K562 (cell line): ENCODE measurements around the gene MARCHF9. TPM values are rescaled to one million over a fixed set of nuclear protein-coding genes. Genes with fewer than 3 reads are reported as not detected.

Source experiments
- HNRNPK ChIP-seq: fragments of 200-400 bp; formaldehyde crosslinking; IDR thresholded peaks from one replicate; pipeline ENCODE4 v1.6.1; 2018; ENCODE audit warnings: mild to moderate bottlenecking, low read depth, low read length; ENCODE audit not compliant: poor library complexity, severe bottlenecking
- MGA ChIP-seq: fragments of 450-650 bp; IDR thresholded peaks from 2 replicates; pipeline ENCODE4 v1.6.1; 2016; ENCODE audit warnings: mild to moderate bottlenecking, moderate library complexity
- NKRF ChIP-seq: fragments of 450-650 bp; IDR thresholded peaks from 2 replicates; pipeline ENCODE4 v1.6.1; 2016; ENCODE audit warnings: borderline replicate concordance
- RBM22 ChIP-seq: fragments of 200-400 bp; formaldehyde crosslinking; IDR thresholded peaks from 2 replicates; pipeline ENCODE4 v1.6.1; 2018; ENCODE audit warnings: low read length, low read depth; ENCODE audit not compliant: poor library complexity, severe bottlenecking
- RBM34 ChIP-seq: fragments of 200-400 bp; formaldehyde crosslinking; IDR thresholded peaks from 2 replicates; pipeline ENCODE4 v1.6.1; 2018; ENCODE audit warnings: low read length, borderline replicate concordance; ENCODE audit not compliant: insufficient read depth
- SMARCA4 ChIP-seq: fragments of 450-650 bp; IDR thresholded peaks from 2 replicates; pipeline ENCODE4 v1.6.1; 2016
- ZBTB1 ChIP-seq: sonication (generic); formaldehyde crosslinking; IDR thresholded peaks from 2 replicates; pipeline ENCODE4 v1.8.1; 2023; ENCODE audit warnings: missing genetic modification reagents, low read depth, mild to moderate bottlenecking, borderline replicate concordance
- ZNF224 ChIP-seq: sonication (generic); formaldehyde crosslinking; IDR thresholded peaks from 2 replicates; pipeline ENCODE4 v1.8.0; 2022; ENCODE audit warnings: mild to moderate bottlenecking, missing genetic modification reagents
- ZNF408 ChIP-seq: fragments of 250-450 bp; sonication (Bioruptor Pico); IDR thresholded peaks from 2 replicates; pipeline ENCODE4 v1.4.0; 2020; ENCODE audit warnings: low read depth, mild to moderate bottlenecking, moderate library complexity
- ZNF449 ChIP-seq: fragments of 250-450 bp; sonication (Bioruptor Pico); IDR thresholded peaks from 2 replicates; pipeline ENCODE4 v1.8.0; 2022; ENCODE audit warnings: moderate library complexity, mild to moderate bottlenecking, inconsistent platforms
- polyA plus RNA-seq, 8 experiments: library from polyadenylated mRNA; depleted of rRNA in 4 of 8; stranded (reverse) in 5 of 8; unstranded in 3 of 8; fragments of >200 nt; fragmentation: Nextera tagmentation in 2 of 8; fragmentation: Illumina TruSeq in 1 of 8; extraction: Ambion mirVana in 2 of 8; extraction: Trizol in 1 of 8; gene quantifications; 2 replicates each; pipeline versions ENCODE4 v1.2.1 to v1.2.3, GENCODE V29; 2011 to 2014; ENCODE audit warnings: inconsistent platforms in 1 of 8, missing spikeins in 1 of 8
- total RNA-seq, 7 experiments: library from RNA; depleted of rRNA in 6 of 7; stranded (reverse); fragments of >200 nt in 6 of 7; fragmentation: Illumina TruSeq in 2 of 7; extraction: Trizol in 2 of 7; gene quantifications; 2 replicates each; pipeline versions ENCODE4 v1.2.1 to v1.2.3, GENCODE V29; 2011 to 2021; ENCODE audit warnings: low replicate concordance in 1 of 7

The MARCHF9 gene
- total and polyA plus RNA-seq, 9 of the 15 experiments (the other 6 are each of a cell fraction or from before 2014, with no cell fraction given) = 0.80 to 12.4 (median 6.2) TPM

GRCh38 chr12:57772429-57773322, 17.8 kb downstream of the MARCHF9 start, which contains the start of gene EEF1AKMT3 (continued):
- TF ChIP-seq MGA (peak; percentile 73), SMARCA4 (no peak; the same call in 1 of the 2 replicates), ZNF449 (CRISPR knock-in tag) (no peak), HNRNPK (no peak), ZNF408 (CRISPR knock-in tag) (no peak), RBM22 (no peak), ZBTB1 (CRISPR knock-in tag) (0 out of 2 replicates have a peak, but pooled peaks have one; percentile 67), NKRF (0 out of 2 replicates have a peak, but pooled peaks have one; percentile 22), ZNF224 (CRISPR knock-in tag) (no peak), RBM34 (no peak)
